Transverse colon (tissue), 4 donors: ENCODE data around the gene HDAC4.

Source experiments
- CTCF ChIP-seq, 5 experiments: fragments of 200-600 bp in 3 of 5; fragments of 450-650 bp in 2 of 5; sonication (generic) in 3 of 5; IDR thresholded peaks; 1 replicate in 2 of 5; 2 replicates in 3 of 5; pipeline ENCODE4 v1.5.1; 2016 to 2017; ENCODE audit warnings: antibody characterized with exemption in 5 of 5, inconsistent platforms in 3 of 5, mild to moderate bottlenecking in 2 of 5, moderate library complexity in 1 of 5
- EP300 ChIP-seq: sonication (generic); formaldehyde crosslinking; IDR thresholded peaks from one replicate; pipeline ENCODE4 v1.6.1; 2017; ENCODE audit warnings: antibody characterized with exemption, low read depth
- POLR2A ChIP-seq: fragments of 450-650 bp; IDR thresholded peaks from one replicate; pipeline ENCODE4 v1.6.1; 2016; ENCODE audit warnings: antibody characterized with exemption, mild to moderate bottlenecking, moderate library complexity
- POLR2AphosphoS5 ChIP-seq, 3 donors: sonication (generic); formaldehyde crosslinking; IDR thresholded peaks; one replicate each; pipeline ENCODE4 v1.6.1; 2016; ENCODE audit warnings: antibody characterized with exemption in 3 of 3

DNA sequence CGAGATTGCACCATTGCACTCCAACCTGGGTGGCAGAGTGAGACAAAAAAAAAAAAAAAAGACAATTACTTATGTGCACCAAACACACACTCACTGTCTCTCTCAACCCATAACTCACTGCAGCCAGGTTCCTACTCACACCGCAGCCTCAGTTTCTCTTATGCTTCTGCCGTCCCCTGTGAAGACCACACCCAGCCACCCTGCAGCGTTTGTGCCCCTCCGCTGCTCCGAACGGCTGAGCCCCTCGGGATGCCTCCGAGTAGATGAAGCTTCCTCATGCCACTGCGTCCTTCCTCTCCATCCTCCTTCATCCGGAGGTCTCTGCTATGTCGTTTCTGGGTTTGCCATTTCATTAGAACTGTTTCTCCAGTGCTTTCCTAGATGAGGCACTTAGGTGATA, 392.8 kb downstream of the HDAC4 start:
- TF ChIP-seq CTCF (IDR thresholded peaks at IDR 0.05) = no peak
- no peak for TF ChIP-seq POLR2A
- TF ChIP-seq EP300 = no peak
- no peak for TF ChIP-seq POLR2AphosphoS5 (IDR thresholded peaks at IDR 0.05)
